ENCODE data around the gene PSMB10.

DNA sequence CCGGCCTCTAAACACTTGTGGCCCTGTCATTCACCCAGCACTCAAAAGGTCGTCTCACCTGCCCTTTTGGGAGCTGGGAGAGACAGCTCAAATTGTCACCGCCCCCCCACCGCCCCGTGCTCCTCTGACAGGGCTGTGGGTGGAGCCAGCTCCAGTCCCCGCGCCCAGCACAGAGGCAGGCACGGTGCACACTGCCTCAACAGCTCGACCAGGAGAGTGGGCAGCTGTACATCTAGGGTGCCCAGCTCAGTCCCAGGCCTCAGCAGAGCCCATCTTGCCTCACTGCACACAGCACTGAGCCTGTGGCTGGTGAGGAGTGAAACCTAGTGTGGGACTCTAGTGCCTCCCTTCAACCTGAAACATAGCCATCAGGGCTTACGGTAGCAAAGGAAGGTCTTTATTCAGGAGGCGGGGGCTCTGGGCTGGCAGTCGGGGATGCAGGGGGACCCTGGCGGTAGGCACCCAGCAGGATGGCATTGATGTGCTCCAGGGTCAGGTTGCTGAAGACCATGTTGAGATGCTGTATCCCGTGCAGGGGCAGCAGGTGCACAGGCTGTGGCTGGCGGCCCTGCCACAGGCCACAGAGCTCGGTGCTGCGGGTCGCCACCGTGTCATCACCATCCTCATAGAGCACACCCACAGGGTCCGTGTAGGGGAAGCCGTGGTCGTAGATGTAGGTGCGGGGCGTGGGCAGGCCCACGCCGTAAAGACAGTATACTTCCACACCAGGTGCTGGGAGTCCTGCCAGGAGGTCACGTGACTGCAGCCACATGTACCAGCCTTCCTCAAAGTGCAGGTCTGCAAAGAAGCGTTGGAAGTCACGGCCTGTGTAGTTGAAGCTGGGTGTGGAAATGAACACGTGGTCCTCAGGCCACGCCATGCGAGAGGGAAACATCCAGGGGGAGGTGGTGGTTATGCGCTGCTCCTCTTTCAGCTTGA lies 3.1 kb upstream of the PSMB10 start:
- TF ChIP-seq, protein P1, sequence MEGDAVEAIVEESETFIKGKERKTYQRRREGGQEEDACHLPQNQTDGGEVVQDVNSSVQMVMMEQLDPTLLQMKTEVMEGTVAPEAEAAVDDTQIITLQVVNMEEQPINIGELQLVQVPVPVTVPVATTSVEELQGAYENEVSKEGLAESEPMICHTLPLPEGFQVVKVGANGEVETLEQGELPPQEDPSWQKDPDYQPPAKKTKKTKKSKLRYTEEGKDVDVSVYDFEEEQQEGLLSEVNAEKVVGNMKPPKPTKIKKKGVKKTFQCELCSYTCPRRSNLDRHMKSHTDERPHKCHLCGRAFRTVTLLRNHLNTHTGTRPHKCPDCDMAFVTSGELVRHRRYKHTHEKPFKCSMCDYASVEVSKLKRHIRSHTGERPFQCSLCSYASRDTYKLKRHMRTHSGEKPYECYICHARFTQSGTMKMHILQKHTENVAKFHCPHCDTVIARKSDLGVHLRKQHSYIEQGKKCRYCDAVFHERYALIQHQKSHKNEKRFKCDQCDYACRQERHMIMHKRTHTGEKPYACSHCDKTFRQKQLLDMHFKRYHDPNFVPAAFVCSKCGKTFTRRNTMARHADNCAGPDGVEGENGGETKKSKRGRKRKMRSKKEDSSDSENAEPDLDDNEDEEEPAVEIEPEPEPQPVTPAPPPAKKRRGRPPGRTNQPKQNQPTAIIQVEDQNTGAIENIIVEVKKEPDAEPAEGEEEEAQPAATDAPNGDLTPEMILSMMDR (IDR thresholded peaks at IDR 0.05), result no peak
- no peak for TF ChIP-seq POLR2A (IDR thresholded peaks at IDR 0.05)

Data from suprapubic skin (tissue), 3 donors.